Measurements from ENCODE around the gene CD37. TPM values are rescaled to one million over a fixed set of nuclear protein-coding genes. Genes with fewer than 3 reads are reported as not detected.
A peak's percentile ranks its signal among the peaks of the same experiment; 100 is the strongest.
"Not testable (repeated sequence)": the region's sequence is repeated elsewhere in the genome, so short reads cannot be mapped to it uniquely, and the experiment has no call there.

The CD37 gene
- total RNA-seq, 1 donor from 2014 or later: not detected

- Mint-ChIP-seq H3K4me1 (ENCODE audit: unreplicated experiment) (no peaks in the 10 kb centered on the region), H3K27me3 (ENCODE audit: unreplicated experiment) (no peaks in the 10 kb centered on the region), H3K27ac (ENCODE audit: unreplicated experiment) (no peak overlapping the region), H3K9me3 (ENCODE audit: unreplicated experiment) (peaks cover 5% of the 10 kb centered on the region), H3K36me3 (ENCODE audit: unreplicated experiment) (peaks cover 21% of the 10 kb centered on the region), H3K4me3 (ENCODE audit: unreplicated experiment) (no peak overlapping the region)
- no peak for DNase-seq (ENCODE audit: extremely low spot score, unreplicated experiment)
- TF ChIP-seq CTCF (IDR thresholded peaks at IDR 0.05): no peak
Measured at GRCh38 chr19:49326165-49326704, 9.0 kb upstream of the CD37 start.

- Mint-ChIP-seq H3K36me3 (ENCODE audit: unreplicated experiment) (peaks cover 14% of the 10 kb centered on the region), H3K4me1 (ENCODE audit: unreplicated experiment) (no peaks in the 10 kb centered on the region), H3K27me3 (ENCODE audit: unreplicated experiment) (no peaks in the 10 kb centered on the region), H3K9me3 (ENCODE audit: unreplicated experiment) (peaks cover 5% of the 10 kb centered on the region), H3K27ac (ENCODE audit: unreplicated experiment) (no peak overlapping the region), H3K4me3 (ENCODE audit: unreplicated experiment) (no peak overlapping the region)
- DNase-seq (ENCODE audit: extremely low spot score, unreplicated experiment): peak; percentile 10
- TF ChIP-seq CTCF (IDR thresholded peaks at IDR 0.05): peak; percentile 58
Measured at GRCh38 chr19:49327878-49328544, 7.2 kb upstream of the CD37 start.

- no peak for DNase-seq (ENCODE audit: extremely low spot score, unreplicated experiment)
- no peak for TF ChIP-seq CTCF (IDR thresholded peaks at IDR 0.05)
- H3K4me3 Mint-ChIP-seq (ENCODE audit: unreplicated experiment): no peak overlapping the region
- H3K27me3 Mint-ChIP-seq (ENCODE audit: unreplicated experiment): no peaks in the 10 kb centered on the region
- H3K36me3 Mint-ChIP-seq (ENCODE audit: unreplicated experiment): peaks cover 10% of the 10 kb centered on the region
- peaks cover 4% of the 10 kb centered on the region for H3K4me1 Mint-ChIP-seq (ENCODE audit: unreplicated experiment)
- H3K27ac Mint-ChIP-seq (ENCODE audit: unreplicated experiment): no peak overlapping the region
- H3K9me3 Mint-ChIP-seq (ENCODE audit: unreplicated experiment): no peaks in the 10 kb centered on the region
Measured at GRCh38 chr19:49328741-49329140, 6.5 kb upstream of the CD37 start.

- not testable (repeated sequence) for H3K27me3 Mint-ChIP-seq (ENCODE audit: unreplicated experiment); H3K4me3 Mint-ChIP-seq (ENCODE audit: unreplicated experiment); H3K4me1 Mint-ChIP-seq (ENCODE audit: unreplicated experiment); H3K27ac Mint-ChIP-seq (ENCODE audit: unreplicated experiment); H3K9me3 Mint-ChIP-seq (ENCODE audit: unreplicated experiment); DNase-seq (ENCODE audit: extremely low spot score, unreplicated experiment)
- peaks cover 10% of the 10 kb centered on the region for H3K36me3 Mint-ChIP-seq (ENCODE audit: unreplicated experiment)
Measured at GRCh38 chr19:49331187-49331586, 4.0 kb upstream of the CD37 start.

GRCh38 chr19:49331616-49332055, 3.6 kb upstream of the CD37 start:
- peaks cover 10% of the 10 kb centered on the region for H3K36me3 Mint-ChIP-seq (ENCODE audit: unreplicated experiment)
- no peak overlapping the region for H3K27ac Mint-ChIP-seq (ENCODE audit: unreplicated experiment)
- H3K27me3 Mint-ChIP-seq (ENCODE audit: unreplicated experiment): no peaks in the 10 kb centered on the region
- TF ChIP-seq CTCF (IDR thresholded peaks at IDR 0.05): no peak
- H3K9me3 Mint-ChIP-seq (ENCODE audit: unreplicated experiment): no peaks in the 10 kb centered on the region
- no peak for DNase-seq (ENCODE audit: extremely low spot score, unreplicated experiment)
- peaks cover 5% of the 10 kb centered on the region for H3K4me1 Mint-ChIP-seq (ENCODE audit: unreplicated experiment)
- no peak overlapping the region for H3K4me3 Mint-ChIP-seq (ENCODE audit: unreplicated experiment)

- not testable (repeated sequence) for H3K9me3 Mint-ChIP-seq (ENCODE audit: unreplicated experiment); H3K4me1 Mint-ChIP-seq (ENCODE audit: unreplicated experiment); H3K27me3 Mint-ChIP-seq (ENCODE audit: unreplicated experiment); DNase-seq (ENCODE audit: extremely low spot score, unreplicated experiment); H3K4me3 Mint-ChIP-seq (ENCODE audit: unreplicated experiment)
- H3K36me3 Mint-ChIP-seq (ENCODE audit: unreplicated experiment): peaks cover 14% of the 10 kb centered on the region
- peak overlapping the region; percentile 32 for H3K27ac Mint-ChIP-seq (ENCODE audit: unreplicated experiment)
Measured at GRCh38 chr19:49332691-49333417, 2.4 kb upstream of the CD37 start.

Measured in osteocyte (in vitro differentiated cells).